GM19395 (cell line): Measurements from ENCODE around the gene SLC45A2.
"Not testable (repeated sequence)": the region's sequence is repeated elsewhere in the genome, so short reads cannot be mapped to it uniquely, and the experiment has no call there.

Experiments
- ATAC-seq: cut with Tn5 transposase; IDR thresholded peaks from one replicate; pipeline ENCODE4 v1.9.1; 2021; ENCODE audit warnings: mild to moderate bottlenecking, moderate library complexity; ENCODE audit not compliant: unreplicated experiment

SLC45A2 gene, protein sequence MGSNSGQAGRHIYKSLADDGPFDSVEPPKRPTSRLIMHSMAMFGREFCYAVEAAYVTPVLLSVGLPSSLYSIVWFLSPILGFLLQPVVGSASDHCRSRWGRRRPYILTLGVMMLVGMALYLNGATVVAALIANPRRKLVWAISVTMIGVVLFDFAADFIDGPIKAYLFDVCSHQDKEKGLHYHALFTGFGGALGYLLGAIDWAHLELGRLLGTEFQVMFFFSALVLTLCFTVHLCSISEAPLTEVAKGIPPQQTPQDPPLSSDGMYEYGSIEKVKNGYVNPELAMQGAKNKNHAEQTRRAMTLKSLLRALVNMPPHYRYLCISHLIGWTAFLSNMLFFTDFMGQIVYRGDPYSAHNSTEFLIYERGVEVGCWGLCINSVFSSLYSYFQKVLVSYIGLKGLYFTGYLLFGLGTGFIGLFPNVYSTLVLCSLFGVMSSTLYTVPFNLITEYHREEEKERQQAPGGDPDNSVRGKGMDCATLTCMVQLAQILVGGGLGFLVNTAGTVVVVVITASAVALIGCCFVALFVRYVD

GRCh38 chr5:33984671-33985124, at the start of gene SLC45A2:
TSS of gene SLC45A2 (minus strand) at chr5:33984693. CDS start at chr5:33984583, 110 bp downstream.
- ATAC-seq, result no peak

GRCh38 chr5:34031966-34032365, 47.5 kb upstream of the SLC45A2 start:
- no peak for ATAC-seq

- no peak for ATAC-seq
Measured at GRCh38 chr5:34031117-34031516, 46.6 kb upstream of the SLC45A2 start.

- not testable (repeated sequence) for ATAC-seq
Measured at GRCh38 chr5:34030585-34030984, 46.1 kb upstream of the SLC45A2 start.

DNA sequence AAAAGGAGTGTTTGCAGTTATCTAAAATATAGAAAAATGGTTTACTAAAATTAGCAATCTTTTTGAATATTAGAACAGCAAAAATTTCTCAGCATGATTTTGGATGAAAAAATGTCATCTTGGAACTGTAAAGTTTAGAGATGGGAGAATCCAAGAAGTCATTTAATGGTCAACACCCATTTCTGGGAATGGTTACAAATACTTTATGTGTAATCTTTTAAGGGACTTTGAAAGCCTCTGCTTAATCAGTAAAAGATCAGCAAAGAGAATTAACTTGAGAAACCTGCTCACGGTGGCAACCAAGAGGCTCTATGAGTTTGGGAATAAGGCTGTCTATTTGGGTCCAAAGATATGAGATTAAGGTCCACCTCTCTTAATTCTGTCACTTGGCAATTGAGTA, 45.6 kb upstream of the SLC45A2 start:
- no peak for ATAC-seq

DNA sequence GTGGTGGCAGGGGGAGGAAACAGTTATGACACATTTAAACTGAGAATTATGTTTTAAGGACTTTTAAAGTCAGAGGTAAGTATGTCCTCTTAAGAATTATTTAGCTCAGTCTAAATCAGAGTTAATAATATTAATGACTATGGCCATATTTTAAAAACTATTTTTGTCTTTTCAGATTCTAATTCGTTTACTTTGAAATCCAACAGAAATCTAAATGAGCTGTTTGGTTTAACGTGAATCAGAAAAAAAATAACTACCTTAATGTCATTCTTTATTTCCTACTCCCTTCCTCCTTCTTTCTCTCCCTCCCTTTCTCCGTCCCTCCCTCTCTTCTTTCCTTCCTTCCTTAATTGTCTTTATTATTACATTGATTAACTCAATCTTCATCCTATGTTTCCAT, 43.9 kb upstream of the SLC45A2 start:
- ATAC-seq, result no peak

- no peak for ATAC-seq
Measured at GRCh38 chr5:34026089-34026761, 41.7 kb upstream of the SLC45A2 start.

GRCh38 chr5:34022121-34022705, 37.7 kb upstream of the SLC45A2 start:
- peak; percentile 99 for ATAC-seq

- no peak for ATAC-seq
Measured at GRCh38 chr5:34021334-34021733, 36.8 kb upstream of the SLC45A2 start.

GRCh38 chr5:34020726-34021125, 36.2 kb upstream of the SLC45A2 start:
- ATAC-seq, result no peak

- ATAC-seq, result no peak
Measured at GRCh38 chr5:34017254-34017653, 32.8 kb upstream of the SLC45A2 start.

- ATAC-seq, result no peak
Measured at GRCh38 chr5:34016750-34017149, 32.3 kb upstream of the SLC45A2 start.

DNA sequence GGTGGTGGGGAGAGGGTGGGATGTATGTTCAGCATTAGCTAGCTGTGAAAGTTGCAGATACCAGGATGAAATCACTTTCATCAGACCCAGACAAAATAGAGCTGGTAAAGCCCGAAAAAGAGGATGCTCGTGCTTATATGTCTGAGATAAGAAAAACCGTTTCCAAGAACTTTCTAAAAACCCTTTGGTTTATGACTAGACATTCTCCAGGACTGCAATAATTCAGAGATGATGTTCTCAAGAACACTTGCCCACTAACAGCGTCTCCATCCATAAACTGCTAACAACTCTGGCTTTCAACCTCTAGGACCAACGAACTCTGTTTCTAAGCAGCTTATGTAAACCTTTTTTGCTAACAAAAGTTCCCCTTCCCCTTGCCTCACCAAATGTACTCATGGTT, 31.7 kb upstream of the SLC45A2 start:
- ATAC-seq, result no peak

- no peak for ATAC-seq
Measured at GRCh38 chr5:34015120-34015822, 30.8 kb upstream of the SLC45A2 start.

GRCh38 chr5:34014626-34015025, 30.1 kb upstream of the SLC45A2 start:
- ATAC-seq, result no peak

DNA sequence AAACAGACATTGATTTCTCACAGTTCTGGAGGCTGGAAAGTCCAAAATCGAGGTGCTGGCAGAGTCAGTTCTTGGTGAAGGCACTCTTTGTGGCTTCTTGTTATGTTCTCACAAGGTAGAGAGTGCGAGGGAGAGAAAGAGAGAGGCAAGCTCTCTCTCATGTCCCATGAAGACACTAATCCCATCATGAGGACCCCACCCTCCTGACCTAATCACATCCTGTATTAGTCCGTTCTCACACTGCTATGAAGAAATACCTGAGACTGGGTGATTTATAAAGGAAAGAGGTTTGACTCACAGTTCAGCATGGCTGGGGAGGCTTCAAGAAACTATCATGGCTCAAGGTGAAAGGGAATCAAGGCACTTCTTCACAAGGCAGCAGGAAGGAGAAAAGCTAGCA, 29.1 kb upstream of the SLC45A2 start:
- no peak for ATAC-seq

DNA sequence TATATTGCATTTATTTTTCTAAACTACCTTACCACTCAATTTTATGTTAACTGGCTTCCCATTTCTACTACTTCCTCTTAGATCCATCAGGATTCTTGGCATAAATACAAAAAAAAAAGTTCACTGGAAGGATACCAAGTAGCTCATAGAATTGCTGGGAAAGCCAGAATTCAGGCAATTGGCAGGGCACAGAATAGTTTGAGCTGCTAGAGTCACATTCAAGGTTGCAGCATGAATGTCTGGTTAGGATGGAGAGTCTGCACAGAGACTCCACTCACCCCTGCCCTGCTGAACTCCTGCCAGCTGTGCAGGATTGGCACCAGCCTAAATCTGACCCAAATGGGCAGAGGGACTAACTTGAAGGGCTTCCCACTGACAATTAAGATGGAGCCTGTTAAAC, 28.3 kb upstream of the SLC45A2 start:
- ATAC-seq, result no peak

DNA sequence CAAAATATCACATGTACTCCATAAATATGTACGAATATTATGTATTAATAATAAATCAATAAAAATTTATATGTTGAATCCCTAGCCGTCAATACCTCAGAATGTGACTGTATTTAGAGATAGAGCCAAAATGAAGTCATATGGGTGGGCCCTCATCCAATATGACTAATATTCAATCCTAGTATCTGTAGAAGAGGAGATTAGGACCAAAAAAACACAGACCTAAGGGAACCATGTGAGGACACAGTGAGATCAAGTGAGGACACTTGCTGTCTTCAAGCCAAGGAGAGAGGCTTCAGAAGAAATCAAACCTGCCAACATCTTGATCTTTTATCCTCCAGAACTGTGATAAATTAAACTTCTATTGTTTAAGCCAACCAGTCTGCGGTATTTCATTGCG, 27.0 kb upstream of the SLC45A2 start:
- no peak for ATAC-seq

DNA sequence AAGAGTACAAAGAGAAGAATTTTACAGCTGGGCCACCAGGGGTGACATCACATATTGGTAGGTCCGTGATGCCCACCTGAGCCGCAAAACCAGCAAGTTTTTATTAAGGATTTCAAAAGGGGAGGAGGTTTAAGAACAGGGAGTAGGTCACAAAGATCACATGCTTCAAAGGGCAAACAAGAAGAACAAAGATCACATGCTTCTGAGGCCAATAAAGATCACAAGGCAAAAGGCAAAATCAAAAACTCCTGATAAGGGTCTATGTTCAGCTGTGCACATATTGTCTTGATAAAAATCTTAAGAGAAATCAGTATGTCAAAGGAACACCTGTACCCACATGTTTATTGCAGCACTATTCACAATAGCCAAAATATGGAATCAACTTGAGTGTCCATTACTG, 25.7 kb upstream of the SLC45A2 start:
- ATAC-seq, result not testable (repeated sequence)

GRCh38 chr5:34009610-34010009, 25.1 kb upstream of the SLC45A2 start:
- no peak for ATAC-seq

DNA sequence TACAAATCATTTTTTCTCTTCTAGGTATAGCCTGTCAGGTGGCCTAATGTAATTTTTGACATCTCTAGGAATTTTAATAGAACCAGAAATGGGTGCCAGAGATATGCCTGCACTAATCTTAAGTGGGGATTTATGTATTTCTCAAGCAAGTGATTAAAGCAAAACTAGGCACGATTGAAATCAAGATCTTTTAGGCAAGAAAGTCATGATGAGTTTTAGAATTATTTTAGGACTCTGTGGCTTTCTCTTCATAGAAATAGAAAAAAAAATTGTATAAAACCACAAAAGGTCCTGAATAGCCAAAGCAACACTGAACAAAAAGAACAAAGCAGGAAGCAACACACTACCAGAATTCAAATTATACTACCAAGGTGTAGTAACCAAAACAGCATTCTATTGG, 24.3 kb upstream of the SLC45A2 start:
- ATAC-seq, result no peak
